Measurements from ENCODE around the gene IL17B. TPM values are rescaled to one million over a fixed set of nuclear protein-coding genes. Genes with fewer than 3 reads are reported as not detected.

IL17B gene
- total RNA-seq, 1 experiment from 2014 or later: not detected

GRCh38 chr5:149358868-149359495, 20.1 kb downstream of the IL17B start:
- Mint-ChIP-seq H3K27ac (no peak overlapping the region), H3K4me1 (peaks cover 18% of the 10 kb centered on the region in 2 experiments), H3K9me3 (no peaks in the 10 kb centered on the region), H3K4me3 (peak overlapping the region; percentile 93 to 97), H3K27me3 (ENCODE audit: low read depth) (peaks cover 4% of the 10 kb centered on the region; the same call in 1 of the 2 replicates), H3K36me3 (ENCODE audit: insufficient read depth in 1 of 3, low read depth in 3 of 3) (peaks cover 3 to 22% (median 11%) of the 10 kb centered on the region in 3 experiments; a peak in 6 of 7 replicates)
- TF ChIP-seq CTCF (conservative IDR thresholded peaks at IDR 0.05): no peak
- Histone ChIP-seq H2AFZ (ENCODE audit: low read length) (no peak overlapping the region), H3K9me3 (ENCODE audit: control insufficient read depth, low read depth, low read length) (no peaks in the 10 kb centered on the region), H3K14ac (ENCODE audit: insufficient read depth, low read length) (no peak overlapping the region), H2BK120ac (ENCODE audit: low read depth, low read length, poor library complexity, severe bottlenecking) (no peak overlapping the region), H4K5ac (ENCODE audit: insufficient read length, low read depth, low read length) (no peak overlapping the region), H3K18ac (ENCODE audit: insufficient read length, low read depth, low read length) (no peak overlapping the region), H3T11ph (ENCODE audit: low read length) (no peak overlapping the region), H3K23ac (ENCODE audit: insufficient read length, low read depth, low read length) (no peak overlapping the region), H3K56ac (ENCODE audit: insufficient read length, low read depth, low read length) (no peak overlapping the region), H3K4me1 (ENCODE audit: insufficient read depth, low read length) (no peaks in the 10 kb centered on the region; the same call in 1 of the 2 replicates), H2BK5ac (ENCODE audit: insufficient read length, low read length) (no peak overlapping the region), H2BK15ac (ENCODE audit: low read depth, low read length) (no peak overlapping the region), H2BK20ac (ENCODE audit: low read depth, low read length, poor library complexity, severe bottlenecking) (no peak overlapping the region), H3K27ac (ENCODE audit: insufficient read length, low read depth, low read length) (no peak overlapping the region), H2BK12ac (ENCODE audit: insufficient read length, low read depth, low read length) (no peak overlapping the region), H3K9ac (ENCODE audit: extremely low read depth, insufficient read length, low read length) (no peak overlapping the region), H3K27me3 (ENCODE audit: insufficient read depth, low read length) (no peaks in the 10 kb centered on the region), H3K4ac (ENCODE audit: low read depth, low read length) (no peak overlapping the region), H3K79me1 (ENCODE audit: insufficient read depth, low read depth, low read length, poor library complexity, severe bottlenecking) (no peaks in the 10 kb centered on the region), H4K91ac (ENCODE audit: insufficient read length, low read depth, low read length) (no peak overlapping the region), H4K20me1 (ENCODE audit: control insufficient read depth, insufficient read depth, insufficient read length) (no peaks in the 10 kb centered on the region), H2AK5ac (ENCODE audit: insufficient read length, low read length) (no peak overlapping the region), H3K4me2 (ENCODE audit: insufficient read depth, insufficient read length, low read length) (peak overlapping the region; percentile 75), H3K79me2 (ENCODE audit: insufficient read depth, low read length) (no peaks in the 10 kb centered on the region), H3K23me2 (ENCODE audit: insufficient read length, low read depth, low read length, poor library complexity, severe bottlenecking) (peaks cover 4% of the 10 kb centered on the region), H4K8ac (replicated peaks; ENCODE audit: insufficient read length, low read depth, low read length) (no peak overlapping the region)
- no CpG with 5 or more reads among the region's 8 CpGs for whole genome bisulfite sequencing (ENCODE audit: extremely low coverage, insufficient read length, low lambda C conversion rate)
- no peak for DNase-seq

Data from H9 (cell line).